Activated naive CD8-positive, alpha-beta T cell (primary cell): ENCODE measurements around the gene SLC22A3.
"Not testable (repeated sequence)": the region's sequence is repeated elsewhere in the genome, so short reads cannot be mapped to it uniquely, and the experiment has no call there.

ENCODE experiments used
- H3K27ac Mint-ChIP-seq: one replicate; pipeline ENCODE4 v1.8.0; 2021; ENCODE audit warnings: mixed read lengths
- H3K27me3 Mint-ChIP-seq: one replicate; pipeline ENCODE4 v1.8.0; 2021; ENCODE audit warnings: mixed read lengths
- H3K36me3 Mint-ChIP-seq: one replicate; pipeline ENCODE4 v1.8.0; 2021; ENCODE audit warnings: mixed read lengths
- H3K4me1 Mint-ChIP-seq: one replicate; pipeline ENCODE4 v1.8.0; 2021; ENCODE audit warnings: low read depth, mixed read lengths
- H3K4me3 Mint-ChIP-seq: one replicate; pipeline ENCODE4 v1.8.0; 2021; ENCODE audit warnings: mild to moderate bottlenecking, mixed read lengths
- H3K9me3 Mint-ChIP-seq: one replicate; pipeline ENCODE4 v1.8.0; 2021; ENCODE audit warnings: low read depth, mixed read lengths

SLC22A3 gene

DNA sequence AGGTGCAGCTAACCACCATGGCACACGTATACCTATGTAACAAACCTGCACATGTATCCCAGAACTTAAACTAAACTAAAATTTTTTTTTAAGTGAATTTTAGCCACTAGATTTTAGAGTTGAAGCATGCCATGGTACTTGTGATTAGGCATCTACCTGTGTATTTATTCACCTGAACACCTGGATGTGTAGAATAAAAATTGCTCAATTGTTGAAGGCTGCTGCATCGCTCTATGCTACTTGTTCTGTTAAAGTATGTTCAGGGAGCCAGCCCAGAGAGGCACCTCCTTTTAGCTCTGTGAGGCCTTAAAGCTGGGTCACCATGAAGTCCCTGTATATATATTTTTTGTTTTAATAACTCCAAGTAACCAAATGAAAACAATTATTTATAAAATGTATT is 28.3 kb downstream of the SLC22A3 start:
- H3K27ac Mint-ChIP-seq, result no peak overlapping the region
- peaks cover 11% of the 10 kb centered on the region for H3K27me3 Mint-ChIP-seq
- no peaks in the 10 kb centered on the region for H3K9me3 Mint-ChIP-seq
- H3K36me3 Mint-ChIP-seq, result no peaks in the 10 kb centered on the region
- H3K4me1 Mint-ChIP-seq, result no peaks in the 10 kb centered on the region
- H3K4me3 Mint-ChIP-seq, result no peak overlapping the region

DNA sequence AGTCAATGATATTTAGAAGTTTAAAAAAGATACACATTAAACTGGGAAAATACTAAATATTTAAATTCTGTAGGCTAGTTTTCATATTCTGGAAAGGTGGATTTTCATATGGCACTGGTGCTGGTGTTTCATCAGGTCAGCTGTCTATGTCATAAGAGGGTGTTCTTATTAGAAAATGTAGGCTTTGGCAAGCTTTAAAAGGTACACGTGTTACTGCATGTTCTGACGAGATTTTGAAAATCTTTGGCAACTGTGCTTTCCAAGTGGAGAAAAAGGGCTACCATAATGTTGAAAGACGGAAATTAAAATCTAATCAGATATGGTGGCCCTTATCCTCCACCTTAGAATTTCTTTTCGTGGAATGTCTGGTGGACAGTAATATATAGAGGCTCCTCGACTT is 30.0 kb downstream of the SLC22A3 start:
- Mint-ChIP-seq H3K4me1 (no peaks in the 10 kb centered on the region), H3K4me3 (no peak overlapping the region)

DNA sequence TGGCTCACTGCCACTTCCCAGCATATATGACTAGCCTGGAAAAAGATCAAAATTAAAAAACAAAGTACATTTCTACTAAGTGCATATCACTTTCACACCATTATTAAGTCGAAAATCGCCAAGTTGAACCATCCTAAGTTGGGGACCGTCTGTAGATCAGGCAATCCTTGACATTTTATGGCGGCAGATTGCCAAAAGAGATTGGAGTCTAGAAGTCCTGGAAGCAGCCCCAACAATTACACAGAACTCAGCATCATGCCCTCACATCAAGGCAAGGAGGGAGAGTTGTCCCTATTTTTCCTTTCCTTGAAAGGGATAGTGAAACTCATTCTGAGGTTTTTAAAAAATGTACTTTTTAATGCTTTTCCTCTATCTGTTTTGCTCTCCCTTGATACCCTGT is 30.7 kb downstream of the SLC22A3 start:
- H3K4me3 Mint-ChIP-seq, result no peak overlapping the region
- H3K36me3 Mint-ChIP-seq, result peaks cover 7% of the 10 kb centered on the region
- peaks cover 12% of the 10 kb centered on the region for H3K9me3 Mint-ChIP-seq
- H3K4me1 Mint-ChIP-seq, result no peaks in the 10 kb centered on the region
- peaks cover 9% of the 10 kb centered on the region for H3K27me3 Mint-ChIP-seq
- H3K27ac Mint-ChIP-seq, result no peak overlapping the region

More for the DNA sequence above, 30.0 kb downstream of the SLC22A3 start:
- H3K9me3 Mint-ChIP-seq, result peaks cover 12% of the 10 kb centered on the region
- peaks cover 9% of the 10 kb centered on the region for H3K27me3 Mint-ChIP-seq
- H3K36me3 Mint-ChIP-seq, result peaks cover 7% of the 10 kb centered on the region
- no peak overlapping the region for H3K27ac Mint-ChIP-seq

DNA sequence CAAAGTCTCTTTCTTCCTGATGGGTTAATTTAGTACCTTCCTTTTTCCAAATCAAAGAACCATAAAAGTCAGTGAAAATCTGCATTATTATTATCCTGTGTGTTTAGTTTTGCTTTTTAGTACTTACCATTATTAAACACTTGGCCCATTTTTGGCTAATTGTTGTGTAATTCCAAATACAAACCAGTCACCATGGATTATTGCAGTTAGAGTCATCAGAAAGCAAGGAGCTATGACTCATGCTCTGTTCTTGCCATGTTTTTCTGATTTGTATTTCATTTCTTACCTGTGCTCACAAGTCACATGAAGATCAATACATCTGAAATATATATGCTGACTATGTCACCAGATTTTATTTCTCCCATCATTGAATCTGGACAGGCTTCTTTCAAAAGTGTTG is 31.3 kb downstream of the SLC22A3 start:
- Mint-ChIP-seq H3K9me3 (peaks cover 12% of the 10 kb centered on the region), H3K27me3 (peaks cover 7% of the 10 kb centered on the region), H3K4me3 (no peak overlapping the region), H3K4me1 (no peaks in the 10 kb centered on the region), H3K36me3 (peaks cover 7% of the 10 kb centered on the region), H3K27ac (no peak overlapping the region)

DNA sequence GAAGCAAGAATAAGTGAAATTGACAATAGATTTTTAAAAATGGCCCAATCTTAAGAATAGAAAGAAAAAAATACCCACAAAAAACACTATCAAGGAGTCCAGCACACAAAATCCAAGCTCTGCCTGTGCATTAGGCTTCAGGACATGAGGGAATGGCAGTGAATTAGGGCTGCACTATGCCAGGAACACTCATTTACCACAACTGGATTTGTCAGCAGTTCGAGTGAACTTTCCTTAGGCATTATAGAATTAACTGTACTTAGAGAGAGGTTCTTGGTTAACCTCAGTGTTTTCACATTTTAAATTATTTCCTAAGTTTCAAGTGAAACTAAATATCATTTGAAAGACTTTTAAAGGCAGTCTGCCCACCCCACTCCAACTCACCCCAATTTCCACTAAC is 34.8 kb downstream of the SLC22A3 start:
- peaks cover 3% of the 10 kb centered on the region for H3K27me3 Mint-ChIP-seq
- peaks cover 7% of the 10 kb centered on the region for H3K36me3 Mint-ChIP-seq
- H3K27ac Mint-ChIP-seq, result no peak overlapping the region
- H3K4me1 Mint-ChIP-seq, result no peaks in the 10 kb centered on the region
- peaks cover 12% of the 10 kb centered on the region for H3K9me3 Mint-ChIP-seq
- no peak overlapping the region for H3K4me3 Mint-ChIP-seq

DNA sequence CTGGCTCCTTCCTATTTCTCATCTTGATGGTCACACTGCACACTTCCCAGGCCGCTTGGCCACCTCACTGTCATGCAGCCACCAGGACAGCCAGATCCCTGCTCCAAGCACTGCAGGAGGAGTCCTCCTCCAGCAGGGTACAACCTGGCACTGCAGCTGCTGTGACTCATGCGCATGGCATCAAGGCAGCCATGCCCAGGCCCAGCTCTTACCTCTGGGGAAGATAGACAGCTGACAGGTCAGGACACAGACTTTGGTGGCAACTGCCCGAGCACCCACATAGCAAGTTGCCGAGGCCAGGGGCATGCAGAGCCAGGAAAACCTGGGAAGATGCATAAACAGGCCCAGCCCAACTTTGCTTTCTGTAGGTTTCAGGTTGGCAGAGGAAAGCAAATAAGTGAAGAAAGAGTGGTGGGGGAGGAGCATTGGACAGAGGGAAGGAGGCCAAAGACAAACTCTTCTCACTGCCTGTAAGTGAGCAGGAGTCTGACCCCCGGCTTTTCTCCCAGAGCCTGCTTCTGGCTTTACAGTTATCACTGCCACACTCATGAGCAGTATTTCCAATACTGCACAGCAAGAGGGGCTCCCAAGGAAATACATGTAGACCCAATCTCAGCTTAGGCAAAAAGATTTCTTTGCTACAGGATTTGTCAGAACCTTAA is 38.8 kb downstream of the SLC22A3 start:
- Mint-ChIP-seq H3K9me3 (peaks cover 10% of the 10 kb centered on the region), H3K4me1 (no peaks in the 10 kb centered on the region), H3K27ac (no peak overlapping the region), H3K27me3 (peaks cover 3% of the 10 kb centered on the region), H3K36me3 (peaks cover 7% of the 10 kb centered on the region), H3K4me3 (no peak overlapping the region)

DNA sequence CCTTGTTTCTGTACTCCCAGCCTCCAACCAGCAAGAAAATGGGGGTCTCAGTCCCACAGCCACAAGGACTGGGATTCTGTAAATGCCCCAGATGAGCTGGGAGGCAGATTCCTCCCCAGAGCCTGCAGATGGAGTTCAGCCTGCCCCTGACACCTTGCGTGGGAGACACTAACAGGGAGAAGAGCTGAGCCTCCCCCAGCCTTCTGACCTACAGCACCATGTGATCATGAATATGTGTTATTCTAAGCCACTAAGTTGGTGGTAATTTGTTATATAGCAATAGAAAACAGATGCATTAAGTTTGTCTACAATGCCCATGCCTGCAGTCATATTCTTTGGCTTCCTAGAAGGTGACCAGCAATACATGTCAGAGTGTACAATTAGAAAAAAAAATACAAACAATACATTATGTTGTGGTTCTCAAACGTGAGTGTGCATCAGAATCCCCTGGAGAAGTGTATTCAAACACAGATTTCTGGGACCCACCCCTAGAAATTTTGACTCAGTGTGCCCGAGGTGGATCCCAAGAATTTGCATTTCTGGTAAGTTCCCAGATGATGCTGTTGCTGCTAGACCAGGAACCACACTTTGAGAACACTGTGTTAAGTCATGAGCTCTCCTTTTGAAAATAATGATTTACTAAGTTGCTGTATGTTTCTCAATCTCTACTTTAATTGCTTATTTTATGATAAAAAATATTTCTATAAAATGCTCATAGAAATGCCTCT is 39.9 kb downstream of the SLC22A3 start:
- Mint-ChIP-seq H3K4me3 (no peak overlapping the region), H3K9me3 (no peaks in the 10 kb centered on the region), H3K36me3 (no peaks in the 10 kb centered on the region), H3K27me3 (peaks cover 3% of the 10 kb centered on the region), H3K27ac (no peak overlapping the region), H3K4me1 (no peaks in the 10 kb centered on the region)

DNA sequence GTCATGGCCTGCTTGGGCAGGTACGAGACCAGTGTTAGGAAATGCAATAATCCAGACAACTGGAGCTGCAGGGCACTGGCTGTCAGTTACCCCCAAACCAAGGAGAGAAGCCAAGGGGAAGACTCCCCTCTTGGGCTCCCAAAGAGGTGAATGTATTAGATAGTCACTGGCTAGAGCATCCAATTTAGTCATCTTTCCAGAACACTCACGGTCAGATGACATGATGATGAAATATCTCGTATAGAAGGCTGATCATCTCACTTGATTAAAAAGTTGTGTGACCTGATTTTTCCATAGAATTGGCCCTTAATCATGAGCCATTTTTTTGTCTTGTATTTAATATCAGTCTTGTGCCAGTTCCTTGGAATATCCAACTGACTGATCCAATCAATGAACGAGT is 40.7 kb downstream of the SLC22A3 start:
- Mint-ChIP-seq H3K9me3 (no peaks in the 10 kb centered on the region), H3K27ac (no peak overlapping the region), H3K27me3 (peaks cover 8% of the 10 kb centered on the region), H3K4me3 (no peak overlapping the region), H3K36me3 (no peaks in the 10 kb centered on the region), H3K4me1 (no peaks in the 10 kb centered on the region)

DNA sequence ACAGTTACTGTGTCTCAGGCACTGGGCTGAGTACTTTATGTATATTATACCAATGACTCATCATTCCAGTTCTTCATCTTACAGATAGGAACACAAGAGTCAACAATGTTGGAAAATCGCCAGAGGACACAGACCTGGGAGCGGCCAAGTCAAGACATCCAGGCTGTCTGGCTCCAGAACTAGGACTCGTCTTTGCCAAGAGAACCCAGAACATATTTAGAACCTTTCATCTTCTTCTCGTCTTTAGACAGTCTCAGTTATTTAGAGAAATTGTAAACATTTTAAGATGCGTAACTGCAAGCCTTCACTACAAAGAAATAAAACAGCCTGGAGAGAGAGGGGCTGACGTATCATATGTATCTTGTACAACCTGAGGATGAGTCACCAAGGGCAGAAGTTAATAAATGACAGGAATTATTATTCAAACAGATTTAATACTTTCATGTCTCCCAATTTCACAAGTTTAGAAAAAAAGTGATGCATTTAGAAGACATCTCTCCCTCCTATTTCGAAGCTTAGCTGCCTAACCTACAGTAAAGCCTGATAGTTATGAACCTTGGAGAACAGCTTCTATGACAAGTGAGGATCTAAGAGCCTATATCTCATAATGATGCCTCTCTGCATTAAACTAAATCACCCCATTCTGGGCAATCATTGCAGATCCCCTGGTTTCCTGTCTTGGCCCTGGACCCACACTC is 43.4 kb downstream of the SLC22A3 start:
- Mint-ChIP-seq H3K4me1 (no peaks in the 10 kb centered on the region), H3K4me3 (no peak overlapping the region), H3K9me3 (no peaks in the 10 kb centered on the region), H3K27ac (no peak overlapping the region), H3K27me3 (peaks cover 8% of the 10 kb centered on the region), H3K36me3 (no peaks in the 10 kb centered on the region)

DNA sequence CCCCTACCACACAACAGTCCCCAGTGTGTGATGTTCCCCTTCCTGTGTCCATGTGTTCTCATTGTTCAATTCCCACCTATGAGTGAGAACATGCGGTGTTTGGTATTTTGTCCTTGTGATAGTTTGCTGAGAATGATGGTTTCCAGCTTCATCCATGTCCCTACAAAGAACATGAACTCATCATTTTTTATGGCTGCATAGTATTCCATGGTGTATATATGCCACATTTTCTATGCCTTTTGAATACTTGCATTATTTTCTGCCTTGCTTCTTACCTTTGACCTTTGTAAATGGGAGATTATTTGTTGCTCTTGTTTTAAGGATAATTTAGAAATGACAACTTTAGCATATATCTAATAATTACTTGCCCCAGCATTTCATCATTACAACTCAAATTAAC is 45.3 kb downstream of the SLC22A3 start:
- not testable (repeated sequence) for H3K27me3 Mint-ChIP-seq, H3K36me3 Mint-ChIP-seq, H3K4me3 Mint-ChIP-seq, H3K4me1 Mint-ChIP-seq, H3K27ac Mint-ChIP-seq, H3K9me3 Mint-ChIP-seq

DNA sequence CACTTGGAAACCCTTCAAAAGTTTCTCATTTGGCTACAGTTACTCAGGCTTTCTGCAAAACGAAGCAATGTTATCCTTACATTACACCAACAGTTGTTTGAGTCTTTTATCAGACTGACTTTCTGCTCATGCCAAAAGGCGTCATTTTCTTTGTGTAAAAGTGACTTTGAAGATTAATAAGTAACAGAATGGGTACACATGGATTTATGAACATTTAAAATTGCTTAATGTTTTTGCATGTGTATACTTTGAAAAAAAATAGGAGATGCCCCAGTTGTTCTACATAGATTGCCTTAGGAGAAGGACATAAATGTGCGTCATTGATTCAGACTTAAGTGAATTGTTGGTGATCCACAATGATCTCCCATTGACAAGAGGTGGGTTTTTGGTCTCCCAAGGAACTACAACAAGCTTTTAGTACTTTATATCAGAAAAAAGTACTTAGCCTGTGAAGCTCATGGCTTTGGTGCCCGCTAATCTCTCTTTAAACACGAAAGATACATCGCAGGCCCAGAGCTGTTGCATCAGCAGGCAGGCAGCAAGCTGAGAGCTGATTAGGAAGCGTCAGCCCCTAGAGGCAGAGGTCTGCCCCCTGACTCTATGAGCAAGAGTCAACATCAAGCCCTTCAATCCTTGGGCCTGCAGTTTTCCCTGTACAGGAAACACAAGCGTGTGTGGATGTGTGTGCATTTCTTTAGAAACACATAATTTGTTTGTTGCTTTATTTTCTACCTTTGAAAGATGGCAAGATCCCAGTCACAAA is 45.9 kb downstream of the SLC22A3 start:
- H3K27me3 Mint-ChIP-seq, result peaks cover 11% of the 10 kb centered on the region
- no peaks in the 10 kb centered on the region for H3K9me3 Mint-ChIP-seq
- H3K36me3 Mint-ChIP-seq, result peaks cover 2% of the 10 kb centered on the region
- no peak overlapping the region for H3K27ac Mint-ChIP-seq
- peaks cover 1% of the 10 kb centered on the region for H3K4me1 Mint-ChIP-seq
- H3K4me3 Mint-ChIP-seq, result no peak overlapping the region

DNA sequence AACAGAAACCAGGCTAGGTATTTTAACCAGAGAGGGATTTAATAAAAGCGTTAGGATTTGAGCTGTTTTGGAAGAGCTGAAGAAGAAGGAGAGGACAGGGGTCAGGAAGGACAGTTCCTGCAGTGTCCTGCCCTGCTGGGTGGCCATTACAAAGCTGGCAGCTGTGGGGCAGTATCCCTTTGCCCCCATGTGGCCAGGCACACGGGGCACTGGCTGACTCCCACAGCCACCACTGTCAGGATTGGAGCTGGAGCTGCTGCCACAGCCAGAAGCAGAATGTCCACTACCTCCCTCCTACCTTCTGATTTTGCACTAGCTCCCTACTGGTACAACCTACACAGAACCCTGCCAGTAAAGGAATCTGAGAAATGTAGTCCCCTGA is 46.5 kb downstream of the SLC22A3 start:
- H3K27me3 Mint-ChIP-seq, result peaks cover 12% of the 10 kb centered on the region
- no peak overlapping the region for H3K4me3 Mint-ChIP-seq
- no peak overlapping the region for H3K27ac Mint-ChIP-seq
- H3K36me3 Mint-ChIP-seq, result peaks cover 2% of the 10 kb centered on the region
- peaks cover 2% of the 10 kb centered on the region for H3K4me1 Mint-ChIP-seq
- no peaks in the 10 kb centered on the region for H3K9me3 Mint-ChIP-seq

DNA sequence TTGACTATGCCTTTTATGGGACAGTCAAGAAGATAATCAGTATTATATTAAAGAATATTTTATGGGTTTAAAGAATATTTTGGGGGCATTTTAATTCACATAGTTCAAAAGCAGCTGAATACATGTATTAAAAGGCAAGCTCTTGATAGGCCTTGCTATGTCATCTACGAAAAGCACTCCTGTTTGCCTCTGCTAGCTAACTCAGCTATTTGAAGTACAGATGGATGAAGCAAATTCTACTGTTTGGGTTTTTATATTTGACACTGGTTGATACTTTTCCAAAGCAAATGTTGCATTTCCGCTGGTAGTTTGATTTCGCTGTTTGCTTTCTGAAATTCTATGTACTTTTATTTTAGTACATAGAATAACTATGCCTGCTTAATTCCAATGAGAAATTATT is 47.0 kb downstream of the SLC22A3 start:
- Mint-ChIP-seq H3K27me3 (peaks cover 12% of the 10 kb centered on the region), H3K36me3 (peaks cover 2% of the 10 kb centered on the region), H3K27ac (no peak overlapping the region), H3K4me1 (peaks cover 2% of the 10 kb centered on the region), H3K4me3 (no peak overlapping the region), H3K9me3 (no peaks in the 10 kb centered on the region)

DNA sequence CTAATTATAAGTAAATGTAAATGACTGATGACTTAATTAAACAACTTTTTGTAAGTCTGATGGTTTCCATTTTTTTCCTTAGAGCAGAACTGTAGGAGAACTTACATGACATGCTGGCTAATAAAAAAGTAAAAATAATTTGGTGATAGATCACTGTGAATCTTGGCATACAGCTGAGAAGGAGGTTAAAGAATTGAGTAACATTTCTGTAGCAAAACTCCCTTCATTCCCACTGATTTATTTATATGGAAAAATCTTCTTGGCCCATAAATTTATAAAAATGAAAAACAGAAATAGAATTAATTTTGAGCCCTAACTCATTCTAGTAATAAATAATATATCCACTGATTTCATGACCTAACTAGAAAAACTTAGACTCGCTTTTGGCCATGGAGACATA is 48.1 kb downstream of the SLC22A3 start:
- Mint-ChIP-seq H3K9me3 (no peaks in the 10 kb centered on the region), H3K27me3 (peaks cover 16% of the 10 kb centered on the region), H3K27ac (no peak overlapping the region), H3K36me3 (peaks cover 2% of the 10 kb centered on the region), H3K4me3 (no peak overlapping the region), H3K4me1 (peaks cover 4% of the 10 kb centered on the region)
